HFF-Myc (cell line): ENCODE measurements around the gene PSD2.

Experiments used
- DNase-seq: peaks from one replicate; pipeline ENCODE4 v3.0.0-alpha.2; 2011; ENCODE audit warnings: low read depth; ENCODE audit errors: extremely low read depth
- H3K4me3 ChIP-seq: replicated peaks from 2 replicates; pipeline ENCODE4 v1.5.1; 2011; ENCODE audit warnings: low read depth, mild to moderate bottlenecking, control low read depth, low read length
- CTCF ChIP-seq: IDR thresholded peaks from 2 replicates; pipeline ENCODE4 v1.5.1; 2012; ENCODE audit warnings: mild to moderate bottlenecking, low read depth, low read length, control low read depth; ENCODE audit errors: missing control alignments

The PSD2 gene

DNA sequence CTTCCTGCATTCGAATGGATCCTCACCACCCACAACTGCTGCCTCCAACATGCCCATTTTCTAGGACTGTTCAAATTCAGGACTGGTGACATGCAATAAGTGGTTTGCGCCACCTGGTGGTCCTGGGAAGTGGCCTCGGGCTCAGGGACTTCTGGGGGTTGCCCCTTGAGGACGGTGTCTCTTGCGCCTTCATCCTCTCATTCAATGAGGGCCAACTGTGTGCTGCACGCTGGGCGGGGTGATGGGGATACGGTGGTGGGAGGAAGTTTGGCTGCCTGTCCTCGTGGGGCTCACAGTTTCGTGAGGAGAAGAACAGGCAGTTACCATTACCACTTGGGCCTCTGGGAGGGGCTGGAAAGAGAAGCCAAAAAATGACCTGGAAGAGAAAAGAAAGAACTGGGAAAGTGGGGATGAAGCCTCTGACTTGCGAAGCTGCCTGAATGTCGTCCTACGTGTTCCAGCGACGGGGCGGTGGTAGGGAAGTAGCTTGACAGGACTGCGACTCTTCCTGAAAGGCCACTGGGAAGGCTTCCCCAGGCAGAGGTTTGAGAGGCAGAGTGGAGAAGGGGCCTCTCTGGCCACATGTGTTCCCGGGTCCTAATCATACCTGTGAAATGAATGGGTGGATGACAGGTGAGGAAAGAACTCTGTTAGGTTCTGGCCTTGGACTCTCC lies 49.0 kb downstream of the PSD2 start:
- DNase-seq: peak; percentile 24
- TF ChIP-seq CTCF: peak; percentile 78
- no peak overlapping the region for H3K4me3 ChIP-seq

DNA sequence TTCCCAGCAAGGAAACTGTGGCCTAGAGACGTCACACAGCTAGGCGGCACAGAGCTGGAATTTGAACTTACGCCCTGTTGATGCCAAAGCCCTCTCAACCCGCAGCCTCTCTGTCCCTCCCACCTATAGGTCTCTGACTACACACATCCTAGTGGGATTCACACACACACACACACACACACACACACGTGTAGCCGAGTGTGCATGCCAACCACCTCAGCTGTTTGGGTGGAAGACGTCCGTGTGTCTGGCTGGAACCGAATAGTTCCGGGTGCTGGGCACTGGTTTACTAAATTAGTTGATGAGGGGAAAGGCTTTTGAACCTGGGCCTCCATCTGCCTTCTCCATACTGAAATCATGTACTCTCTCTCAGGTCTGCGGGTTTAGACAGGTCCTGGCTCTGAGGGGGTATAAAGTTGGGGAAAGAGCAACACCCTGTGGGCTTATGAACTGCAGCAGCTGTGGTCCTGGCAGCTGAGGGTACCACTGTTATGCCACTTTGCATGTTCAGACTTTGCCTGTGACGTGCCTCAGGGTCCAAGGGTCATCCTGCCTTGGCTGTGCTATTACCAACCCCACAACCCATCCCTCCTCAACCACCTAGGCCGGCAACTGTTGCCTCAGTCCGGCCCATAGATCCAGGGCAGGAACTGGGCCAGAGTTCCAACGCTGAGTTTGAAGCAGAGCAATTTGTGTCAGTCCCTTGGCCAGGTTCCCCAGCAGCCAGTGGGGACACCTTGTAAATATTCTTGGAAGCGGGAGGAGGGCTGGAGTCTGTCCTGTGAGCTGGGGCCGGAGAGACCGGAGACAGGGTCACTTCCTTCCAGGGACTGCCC lies 50.5 kb downstream of the PSD2 start:
- H3K4me3 ChIP-seq: no peak overlapping the region
- DNase-seq: no peak
- TF ChIP-seq CTCF: no peak

GRCh38 chr5:139847091-139847490 lies 51.5 kb downstream of the PSD2 start:
- H3K4me3 ChIP-seq: no peak overlapping the region
- DNase-seq: no peak
- no peak for TF ChIP-seq CTCF

GRCh38 chr5:139847790-139848507 lies 52.3 kb downstream of the PSD2 start:
- DNase-seq: no peak
- TF ChIP-seq CTCF: no peak
- H3K4me3 ChIP-seq: no peak overlapping the region

- no peak overlapping the region for H3K4me3 ChIP-seq
- DNase-seq: no peak
- no peak for TF ChIP-seq CTCF
Observed at GRCh38 chr5:139848508-139849100, 53.0 kb downstream of the PSD2 start.

GRCh38 chr5:139849501-139849900 lies 53.9 kb downstream of the PSD2 start:
- no peak overlapping the region for H3K4me3 ChIP-seq
- no peak for DNase-seq
- no peak for TF ChIP-seq CTCF
